RKO (cell line): ENCODE data around the gene UROS.

Experiments
- DNase-seq: peaks from one replicate; pipeline ENCODE4 v3.0.0-alpha.2; 2016; ENCODE audit warnings: low spot score

UROS gene

DNA sequence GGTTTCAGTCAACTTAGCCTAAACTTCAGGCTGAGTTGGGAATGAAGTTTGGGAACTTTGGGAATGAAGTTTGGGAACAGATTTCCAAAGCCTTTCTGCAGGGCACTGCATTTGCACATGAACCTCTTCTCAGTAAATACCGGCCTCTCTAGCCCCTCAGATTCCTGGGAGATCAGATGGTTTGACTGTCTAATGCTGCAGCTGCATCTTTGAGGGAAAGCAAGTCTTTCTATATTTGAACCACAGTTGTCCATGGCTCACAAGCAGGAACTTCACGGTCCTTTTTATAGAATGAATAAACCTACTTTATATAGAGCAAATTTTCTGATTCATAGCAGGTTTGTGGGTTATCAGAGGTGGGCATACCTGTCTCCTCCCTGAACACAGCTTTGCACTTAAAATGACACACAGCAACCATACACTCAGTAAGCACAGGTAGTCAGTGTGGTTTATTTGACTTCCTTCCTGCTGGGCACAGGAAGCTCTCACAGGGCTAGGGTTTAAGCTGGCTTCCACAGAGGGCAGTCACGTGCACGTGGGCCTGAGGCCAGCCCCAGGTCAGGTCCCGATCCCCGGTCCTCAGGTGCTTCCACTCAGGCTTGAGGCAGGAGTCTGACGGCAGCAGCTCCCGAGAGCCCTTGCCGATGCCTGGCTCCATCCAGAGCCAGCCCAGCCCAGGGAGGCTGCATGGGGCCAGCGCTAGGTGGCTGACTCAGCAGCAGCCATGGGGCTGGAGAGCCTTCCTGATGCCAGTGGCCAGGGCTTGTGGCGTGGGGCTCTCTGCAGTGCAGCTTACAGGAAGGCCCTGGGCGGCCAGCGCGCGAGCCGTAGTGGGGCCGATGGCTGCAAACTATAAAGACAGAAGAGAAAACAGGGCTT, 34.7 kb downstream of the UROS start:
- DNase-seq, result no peak

DNA sequence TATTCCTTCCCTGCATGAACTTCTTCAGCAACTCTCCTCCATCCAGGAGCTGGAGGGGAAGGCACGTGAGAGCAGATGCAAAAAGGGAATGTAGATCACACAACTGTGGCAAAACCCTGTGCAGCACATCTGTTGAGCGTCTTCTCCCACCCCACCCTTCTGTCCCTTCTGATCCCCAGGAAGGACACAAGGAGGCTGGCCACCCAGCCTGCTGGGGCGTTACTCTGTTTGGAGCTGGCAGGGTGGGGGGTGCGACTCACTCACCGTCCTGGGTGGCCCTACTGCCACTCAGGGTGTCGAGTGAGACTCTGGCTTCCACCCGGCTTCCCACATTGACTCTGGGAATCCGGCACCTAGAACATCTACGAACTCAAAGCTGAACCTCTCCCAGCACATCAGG, 37.3 kb downstream of the UROS start:
- DNase-seq, result no peak

DNA sequence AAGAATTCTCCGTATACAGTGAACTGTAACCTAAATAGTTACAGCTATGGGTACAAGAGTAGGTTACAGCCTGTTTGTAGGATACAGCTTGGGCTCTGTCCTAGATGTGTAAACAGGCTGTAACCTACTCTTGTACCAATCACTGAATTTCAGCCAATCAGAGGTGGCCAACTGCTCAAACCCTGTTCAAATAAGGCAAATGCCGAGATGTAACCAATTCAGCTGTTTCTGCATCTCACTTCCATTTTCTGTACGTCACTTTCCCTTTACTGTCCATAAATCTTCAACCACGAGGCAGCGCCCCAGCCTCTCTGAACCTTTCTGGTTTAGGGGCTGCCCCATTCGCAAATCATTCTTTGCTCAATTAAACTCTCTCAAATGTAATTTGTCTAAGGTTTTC, 39.1 kb downstream of the UROS start:
- DNase-seq, result no peak

DNA sequence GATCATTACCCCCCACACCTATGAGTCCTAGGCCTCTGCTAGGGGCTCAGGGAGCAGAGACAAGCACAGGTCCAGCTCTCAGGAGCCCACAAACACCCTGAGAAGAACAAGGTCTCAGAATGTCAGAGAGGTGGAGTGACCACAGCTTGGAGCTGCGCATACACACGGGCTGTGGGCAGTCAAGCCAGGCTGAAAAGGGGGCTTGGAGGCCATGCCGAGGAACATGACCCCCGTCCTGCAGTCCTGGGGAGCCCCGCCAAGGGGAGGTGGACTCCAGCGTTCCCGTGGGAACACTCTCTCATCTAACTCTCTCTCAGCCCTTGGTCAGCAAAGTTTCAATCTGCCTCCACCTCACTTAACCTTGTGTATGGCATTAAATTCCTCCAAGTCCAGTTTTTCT, 39.6 kb downstream of the UROS start:
- no peak for DNase-seq

DNA sequence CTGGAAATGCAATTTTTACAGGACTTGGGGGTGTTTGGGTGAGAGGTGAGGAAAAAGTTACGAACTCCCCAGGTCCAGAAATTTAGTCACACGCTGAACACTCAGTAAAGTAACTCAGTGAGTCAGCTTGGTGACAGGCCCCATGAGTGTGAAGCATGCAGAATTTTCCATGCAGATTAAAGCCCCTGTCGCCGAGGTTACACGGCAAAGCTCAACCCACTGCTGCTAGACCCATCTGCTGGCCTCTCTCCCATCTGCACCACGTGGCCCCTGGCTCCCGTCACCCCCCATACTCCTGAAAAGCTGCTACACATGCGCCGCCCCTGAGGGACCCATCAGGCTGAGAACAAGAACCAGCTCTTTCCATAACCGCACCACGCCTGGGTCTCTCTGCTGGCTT, 40.4 kb downstream of the UROS start:
- DNase-seq, result peak; percentile 41

DNA sequence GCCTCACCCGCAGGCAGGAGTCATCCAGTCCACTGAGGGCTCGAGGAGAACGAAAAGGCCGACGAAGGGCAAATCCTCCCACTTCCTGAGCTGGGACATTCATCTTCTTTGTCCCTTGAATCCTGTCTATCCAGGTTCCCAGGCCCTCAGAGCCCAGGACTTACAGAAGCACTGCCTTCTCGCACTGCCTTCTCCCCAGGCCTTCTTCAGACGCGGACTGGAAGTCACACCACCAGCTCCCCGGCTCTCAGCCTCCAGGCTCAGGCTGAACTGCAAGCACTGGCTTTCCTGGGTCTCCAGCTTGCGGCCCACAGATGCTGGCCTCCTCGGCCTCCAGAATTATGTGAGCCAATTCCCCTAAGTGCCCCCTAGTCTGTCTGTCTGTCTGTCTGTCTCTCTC, 41.0 kb downstream of the UROS start:
- no peak for DNase-seq

DNA sequence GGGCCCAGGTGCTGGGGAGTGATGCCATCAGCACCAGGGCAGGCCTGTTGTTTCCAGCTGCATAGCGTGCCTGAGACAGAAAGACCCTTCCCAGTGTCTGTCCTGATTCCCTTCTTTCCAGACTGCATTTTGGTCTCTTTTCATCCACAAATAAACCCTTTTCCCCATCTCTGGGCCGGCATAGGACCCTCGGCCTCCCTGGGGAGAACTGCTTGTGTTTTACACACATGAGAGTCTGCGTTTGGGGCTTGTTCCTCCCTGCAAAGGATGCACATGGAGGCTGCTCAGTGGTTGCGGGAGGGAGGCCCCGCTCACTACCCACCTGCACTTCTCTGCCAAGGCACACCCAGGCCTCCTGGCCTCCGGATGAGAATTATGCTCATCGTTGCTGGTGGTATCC, 41.7 kb downstream of the UROS start:
- no peak for DNase-seq

DNA sequence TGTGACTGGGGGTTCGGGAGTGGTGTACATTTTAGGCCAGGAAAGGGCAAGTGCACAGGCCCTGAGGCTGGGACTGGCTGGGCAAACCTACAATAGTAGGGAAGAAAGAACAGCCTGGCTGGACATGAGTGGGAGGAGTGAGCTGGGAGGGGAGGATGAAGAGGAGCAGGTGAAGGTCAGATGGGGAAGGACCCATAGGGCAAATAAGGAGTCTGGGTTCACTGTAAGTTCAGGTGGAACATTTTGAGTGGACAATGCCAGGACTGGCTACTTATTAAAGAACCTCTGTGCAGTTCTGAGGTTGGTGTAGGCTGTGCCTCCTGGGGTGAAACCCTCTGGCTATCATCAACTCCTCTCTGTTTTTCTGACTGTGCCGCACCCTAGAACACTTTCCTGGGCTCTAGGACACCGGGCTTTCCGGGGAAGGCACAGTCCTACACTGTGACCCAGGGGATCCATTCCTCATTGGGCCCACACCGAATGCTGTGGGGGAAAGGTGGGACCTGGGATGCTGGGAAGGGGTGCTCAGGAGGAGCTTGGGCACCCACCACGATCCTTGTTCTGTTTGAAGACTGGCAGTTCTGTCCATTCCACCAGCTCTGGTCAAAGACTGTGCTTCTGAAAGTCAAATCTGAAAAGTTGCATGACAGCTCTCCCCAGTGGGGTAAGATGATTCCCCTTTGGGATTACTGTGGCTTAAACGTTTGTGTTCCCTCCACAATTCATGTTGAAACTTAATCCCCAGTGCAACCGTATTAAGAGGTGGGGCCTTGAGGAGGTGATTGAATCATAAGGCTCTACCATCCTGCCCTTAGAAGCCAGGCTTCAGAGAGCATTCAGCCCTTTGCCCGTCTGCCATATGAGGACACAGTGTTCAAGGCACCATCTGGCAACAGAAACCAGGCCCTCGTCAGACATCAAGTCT, 43.4 kb downstream of the UROS start:
- no peak for DNase-seq

DNA sequence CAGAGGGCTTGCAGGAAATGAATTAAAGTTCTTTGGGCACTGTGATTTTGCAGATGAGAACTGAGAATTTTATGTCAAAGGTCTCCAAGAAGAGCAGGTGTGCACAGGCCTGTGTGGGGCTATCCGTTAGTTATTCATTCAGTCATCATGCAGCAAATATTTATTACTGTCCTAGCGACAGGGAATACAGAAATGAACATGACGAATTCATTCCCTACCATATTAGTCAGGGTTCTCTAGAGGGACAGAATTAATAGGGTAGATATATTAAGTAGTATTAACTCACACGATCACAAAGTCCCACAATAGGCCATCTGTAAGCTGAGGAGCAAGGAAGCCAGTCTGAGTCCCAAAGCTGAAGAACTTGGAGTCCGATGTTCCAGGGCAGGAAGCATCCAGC, 44.5 kb downstream of the UROS start:
- no peak for DNase-seq

DNA sequence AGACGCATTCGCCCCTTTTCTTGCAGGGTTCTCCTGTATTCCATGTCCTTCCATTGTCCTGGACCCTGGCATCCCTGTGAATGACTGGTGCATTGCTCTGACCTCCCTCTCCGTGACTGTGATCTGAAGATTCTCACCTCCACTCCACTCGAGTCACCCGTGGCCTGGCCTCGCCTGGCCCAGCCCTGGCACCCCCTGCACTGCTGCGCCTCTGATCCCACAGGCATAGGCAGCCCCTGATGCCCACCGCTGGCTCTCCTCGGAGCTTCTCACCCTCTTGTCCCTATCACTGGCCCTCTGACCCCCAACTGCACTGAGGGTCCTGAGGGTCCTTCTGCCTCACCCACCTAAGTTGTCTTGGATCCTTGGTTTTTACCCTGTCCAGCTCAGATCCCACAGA, 45.3 kb downstream of the UROS start:
- DNase-seq, result no peak

DNA sequence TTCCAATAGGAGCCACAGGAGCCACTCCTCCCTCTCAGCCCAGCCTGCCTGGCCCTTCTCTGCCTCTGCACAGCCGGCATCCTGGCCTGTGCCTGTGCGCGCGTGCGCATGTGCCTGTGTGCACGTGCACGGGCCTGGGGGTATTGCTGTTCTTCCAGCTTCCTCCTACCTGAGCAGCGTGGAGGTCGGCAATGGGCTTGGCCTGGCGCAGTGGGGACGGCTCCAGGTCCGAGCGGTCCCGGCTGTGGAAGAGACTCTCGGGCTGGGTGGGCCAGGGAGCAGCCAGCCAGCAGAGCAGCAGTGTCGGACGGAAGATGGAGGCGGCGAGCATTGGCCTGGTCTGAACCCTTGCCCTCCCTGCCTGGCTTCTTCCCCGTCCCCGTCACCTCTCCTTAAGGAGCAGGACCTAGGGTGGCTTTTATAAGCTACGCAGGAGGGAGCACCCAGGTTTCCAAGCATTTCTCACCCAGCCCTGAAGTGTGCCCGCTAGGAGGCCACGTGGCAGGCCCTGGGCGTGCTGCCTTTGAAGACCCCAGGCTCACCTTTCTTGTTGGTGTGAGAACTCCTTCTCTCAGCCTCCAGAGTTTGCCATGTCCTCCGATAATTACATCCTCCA, 47.5 kb downstream of the UROS start, which contains the start of gene MMP21:
Gene MMP21, minus strand, starts transcription at position 331 of the 616 bp plus-strand sequence. Its CDS starts 0 bp downstream, at position 331.
- no peak for DNase-seq

DNA sequence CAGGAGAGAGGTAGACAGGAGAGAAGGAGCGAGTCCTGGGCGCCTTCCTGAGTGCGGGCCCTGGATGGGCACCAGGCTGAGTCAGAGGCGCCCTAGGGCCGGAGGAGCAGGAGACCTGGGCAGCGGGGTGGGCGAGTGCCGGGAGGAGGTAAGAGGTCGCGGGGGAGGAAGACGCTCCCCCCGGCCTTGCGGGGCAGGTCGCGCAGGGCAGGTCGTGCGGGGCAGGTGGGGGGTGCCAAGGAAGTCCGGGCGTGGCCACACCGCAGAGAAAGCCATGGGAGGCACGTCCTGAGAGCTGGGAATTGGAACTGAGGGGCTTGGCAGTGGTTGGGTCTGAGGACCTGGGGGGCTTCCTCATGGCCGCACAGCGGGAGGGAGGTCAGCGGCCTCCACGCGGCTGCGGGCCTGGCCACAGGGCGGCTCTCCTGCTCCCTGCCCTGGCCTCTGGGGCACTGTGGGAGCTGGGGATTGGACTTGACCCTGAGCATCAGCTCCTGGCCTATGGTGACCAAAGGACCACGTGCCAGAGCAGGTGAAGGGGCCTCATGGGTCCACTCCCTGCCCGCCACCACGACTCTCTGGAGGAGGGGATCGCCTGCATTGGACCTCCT, 48.4 kb downstream of the UROS start:
- DNase-seq, result no peak

DNA sequence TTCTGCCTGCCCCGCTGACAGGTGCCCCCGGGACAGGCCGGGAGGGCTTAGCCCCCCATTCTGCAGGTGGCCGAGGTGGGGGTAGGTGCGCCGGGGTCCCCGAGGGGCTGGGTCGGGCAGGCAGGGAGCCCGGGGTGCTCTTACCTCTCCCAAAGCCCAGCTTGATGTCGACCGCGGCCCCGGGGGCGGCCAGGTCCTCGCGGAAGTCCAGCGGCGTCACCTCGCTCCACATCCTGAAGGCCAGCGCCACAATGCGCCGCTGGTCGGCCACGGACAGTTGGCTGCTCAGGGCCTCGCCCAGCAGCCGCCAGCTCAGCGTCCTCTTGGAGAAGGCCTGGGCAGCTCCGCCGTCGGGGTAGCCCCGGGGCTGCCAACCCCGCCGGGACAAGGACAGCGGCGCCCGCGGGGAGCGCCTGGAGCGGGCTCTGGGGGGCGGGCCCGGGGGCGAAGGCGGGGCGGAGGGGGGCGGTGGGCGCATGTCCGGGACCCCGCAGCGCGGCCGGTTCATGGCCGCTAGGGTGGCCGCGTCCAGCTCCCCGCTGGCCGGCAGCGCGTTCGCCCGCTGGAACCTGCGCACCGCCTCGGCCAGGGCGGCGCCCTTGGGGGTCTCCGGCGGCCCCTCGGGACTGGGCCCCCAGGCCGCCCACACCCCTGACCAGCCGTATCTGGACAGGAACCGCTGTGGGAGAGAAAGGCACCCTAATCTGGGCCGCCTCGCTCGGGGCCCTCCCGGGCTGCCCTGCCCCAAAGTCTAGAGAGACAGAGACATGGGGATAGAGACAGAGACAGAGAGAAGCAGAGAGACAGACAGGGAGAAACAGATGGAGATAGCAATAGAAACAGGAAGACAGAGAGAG, 49.1 kb downstream of the UROS start:
- DNase-seq, result no peak

DNA sequence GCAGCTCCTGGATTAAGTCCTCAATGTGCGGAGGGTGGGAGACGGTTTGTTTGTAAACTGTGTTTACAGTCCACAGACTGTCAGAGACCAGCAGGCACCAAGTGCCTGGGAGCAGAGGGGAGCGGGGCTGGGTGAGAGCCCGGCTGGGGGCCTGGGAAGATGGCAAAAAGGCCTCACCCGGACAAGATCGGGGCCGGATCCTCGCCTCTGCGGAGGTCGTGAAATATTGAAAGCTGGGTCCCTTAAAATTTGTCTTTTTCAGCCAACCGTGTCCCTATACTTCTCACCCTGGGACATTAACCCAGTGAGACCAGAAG, 50.2 kb downstream of the UROS start:
- no peak for DNase-seq

DNA sequence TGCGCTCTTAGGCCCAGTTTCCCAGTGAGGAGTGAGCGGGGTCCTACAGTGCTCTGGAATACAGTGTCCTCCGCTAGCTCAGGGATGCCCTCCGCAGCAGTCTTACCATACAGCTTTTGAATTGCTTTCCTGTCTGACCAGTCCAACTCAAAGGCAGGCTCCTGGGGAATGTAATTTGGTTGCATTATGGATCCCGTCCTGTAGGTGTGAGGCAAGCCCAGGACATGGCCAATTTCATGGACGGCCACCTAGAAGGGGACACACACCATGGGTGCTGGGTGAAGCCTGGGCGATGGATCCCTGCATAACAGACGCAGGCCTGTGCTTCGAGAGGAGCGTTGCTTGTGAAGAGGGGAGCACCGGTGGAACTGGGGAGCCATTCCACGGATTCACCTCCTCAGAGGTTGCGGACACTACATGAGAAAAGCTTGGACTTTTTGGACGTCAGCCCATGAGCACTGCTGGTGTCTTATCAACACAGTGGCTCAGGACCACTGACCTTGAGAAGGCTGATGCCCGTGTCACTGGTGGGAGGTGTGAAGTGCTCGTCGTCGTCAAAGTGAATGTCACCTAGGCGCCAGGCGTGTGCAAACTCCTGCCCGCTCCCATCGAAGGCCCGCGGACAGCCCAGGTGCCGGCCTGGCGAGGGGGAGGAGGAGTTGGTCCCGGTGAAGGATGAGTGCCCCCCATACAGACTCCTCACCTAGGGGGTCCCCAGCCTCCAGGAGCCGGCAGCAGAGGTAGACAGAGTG, 50.8 kb downstream of the UROS start:
- DNase-seq, result no peak

DNA sequence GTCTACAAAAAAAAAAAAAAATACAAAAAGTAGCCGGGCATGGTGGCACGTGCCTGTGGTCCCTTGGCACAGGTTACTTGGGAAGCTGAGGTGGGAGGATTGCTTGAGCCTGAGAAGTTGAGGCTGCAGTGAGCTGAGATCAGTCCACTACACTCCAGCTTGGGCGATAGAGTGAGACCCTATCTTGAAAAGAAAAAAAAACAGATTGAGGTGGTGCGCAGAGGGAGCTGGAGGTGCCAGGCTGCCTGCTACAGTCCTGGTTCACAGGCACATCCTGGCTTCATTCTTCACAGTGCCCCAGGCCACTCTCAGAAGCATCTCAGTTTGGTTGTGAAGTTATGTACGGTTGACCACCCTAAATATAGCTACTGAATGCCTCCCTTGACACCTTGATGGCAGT, 52.2 kb downstream of the UROS start:
- DNase-seq, result no peak

DNA sequence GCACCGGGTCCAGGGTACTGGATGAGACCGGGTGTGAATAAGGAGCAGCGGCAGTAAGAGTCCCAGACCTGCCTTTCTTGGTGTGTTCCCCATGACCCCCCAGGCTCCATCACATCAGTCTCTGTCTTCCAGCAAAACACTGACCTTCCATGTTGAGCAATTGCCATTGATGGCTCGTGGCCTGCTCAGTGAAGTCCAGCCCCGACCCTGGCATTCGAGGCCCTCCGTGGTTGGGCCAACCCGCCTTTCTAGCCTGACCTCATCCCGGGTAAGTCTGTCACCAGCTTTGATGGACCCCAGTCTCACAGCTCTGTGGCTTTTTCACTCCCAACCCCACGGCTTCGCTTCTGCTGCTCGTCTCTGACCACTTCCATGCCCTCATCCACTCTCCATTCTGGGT, 53.9 kb downstream of the UROS start:
- DNase-seq, result no peak

DNA sequence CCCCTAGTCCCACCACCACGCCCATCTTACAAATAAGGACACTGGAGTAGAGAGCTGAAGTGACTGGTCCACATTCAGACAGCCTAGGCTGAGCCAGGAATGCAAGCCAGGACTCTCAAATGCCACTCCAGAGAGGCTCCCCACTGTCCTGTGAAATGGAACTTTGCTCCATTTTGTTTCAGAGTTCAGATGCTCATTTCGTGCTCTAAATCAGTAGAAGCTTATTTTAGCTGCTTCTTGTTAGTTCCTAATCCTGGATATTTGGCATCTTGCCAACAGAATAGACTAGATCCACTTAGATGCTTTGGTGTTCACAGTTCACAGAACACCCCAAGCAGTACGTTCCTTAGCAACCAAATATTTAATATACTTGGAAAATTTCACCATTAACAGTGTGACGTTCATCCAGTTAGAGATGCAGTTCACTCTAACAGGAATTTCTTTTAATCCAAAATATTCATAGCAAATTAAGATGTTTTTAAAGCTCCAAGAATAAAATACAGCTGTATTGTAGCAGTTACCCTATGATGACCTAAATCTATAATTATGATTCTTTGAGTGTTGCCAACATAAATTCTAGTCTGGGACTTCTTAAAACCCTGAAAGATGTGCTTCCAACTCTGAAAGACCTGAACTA, 54.7 kb downstream of the UROS start:
- DNase-seq, result no peak

DNA sequence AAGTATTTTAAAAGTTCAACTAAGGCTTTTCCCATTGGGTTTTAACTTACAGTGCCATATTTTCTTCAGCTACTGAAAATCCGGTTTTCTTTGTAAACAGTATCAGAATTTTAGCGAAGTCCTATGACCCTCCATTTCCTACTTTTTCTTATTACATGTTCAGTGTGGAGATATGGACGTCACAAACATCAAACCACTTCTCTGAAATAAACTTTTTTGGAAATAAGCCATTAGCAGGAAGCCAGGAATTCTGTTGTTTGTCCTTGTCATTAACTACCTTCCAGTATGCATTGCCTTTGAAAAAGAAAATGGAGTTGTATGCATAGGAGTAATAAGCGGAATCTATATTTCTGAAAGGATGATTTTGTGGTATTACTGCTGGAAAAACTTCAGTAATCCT, 56.5 kb downstream of the UROS start:
- no peak for DNase-seq

DNA sequence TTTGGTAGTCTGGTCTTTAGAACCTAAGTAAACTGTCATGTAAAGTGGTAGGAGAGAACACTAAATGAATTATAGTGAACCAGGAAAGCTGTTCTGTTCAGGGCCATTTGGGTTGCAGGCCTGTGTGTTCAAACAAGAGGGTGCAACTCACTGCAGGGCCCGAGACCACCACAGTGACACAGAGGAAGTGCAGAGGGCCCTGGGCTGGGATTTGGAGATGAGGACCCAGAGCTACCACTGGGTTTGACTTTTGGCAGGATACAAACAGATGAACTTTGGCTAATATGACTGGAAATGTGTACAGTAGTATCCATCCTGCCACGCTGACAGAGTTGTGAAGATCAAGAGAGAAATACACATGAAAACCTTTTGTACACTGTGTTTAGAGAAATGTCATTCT, 57.2 kb downstream of the UROS start:
- no peak for DNase-seq
